CD8-positive, alpha-beta memory T cell (primary cell): ENCODE data around the gene GLE1. TPM values are rescaled to one million over a fixed set of nuclear protein-coding genes. Genes with fewer than 3 reads are reported as not detected.

Experiments
- CTCF ChIA-PET: fragments of 350-600 bp; sonication (Branson Sonifier 250); formaldehyde crosslinking; loops from one replicate; lab custom pipeline; 2021; ENCODE audit warnings: antibody characterized with exemption; lab: Charles Lee
- POLR2A ChIA-PET: fragments of 350-600 bp; sonication (Branson Sonifier 250); formaldehyde crosslinking; loops from one replicate; lab custom pipeline; 2021; ENCODE audit warnings: antibody characterized with exemption; lab: Charles Lee
- DNase-seq, 5 donors: peaks; one replicate each; pipeline versions ENCODE4 v3.0.0 to v3.0.0-alpha.2; 2020 to 2022; ENCODE audit warnings: mixed read lengths in 1 of 5
- H3K27ac ChIP-seq: one replicate; pipeline ENCODE4 v1.7.0; 2013; ENCODE audit warnings: low read depth, mild to moderate bottlenecking, low read length, moderate library complexity
- H3K27me3 ChIP-seq: 2 replicates; pipeline ENCODE4 v1.7.0; 2013; ENCODE audit warnings: low read length, mild to moderate bottlenecking; ENCODE audit not compliant: insufficient read depth, poor library complexity, severe bottlenecking
- H3K36me3 ChIP-seq: 2 replicates; pipeline ENCODE4 v1.7.0; 2013; ENCODE audit warnings: mild to moderate bottlenecking, low read length, moderate library complexity; ENCODE audit not compliant: insufficient read depth
- H3K4me1 ChIP-seq: 2 replicates; pipeline ENCODE4 v1.7.0; 2013; ENCODE audit warnings: mild to moderate bottlenecking, low read length, moderate library complexity; ENCODE audit not compliant: insufficient read depth
- H3K4me3 ChIP-seq: 2 replicates; pipeline ENCODE4 v1.7.0; 2013; ENCODE audit warnings: mild to moderate bottlenecking, low read length
- H3K9me3 ChIP-seq: 2 replicates; pipeline ENCODE4 v1.7.0; 2013; ENCODE audit warnings: mild to moderate bottlenecking, low read length
- H3K27ac Mint-ChIP-seq, 8 donors: one replicate each; pipeline ENCODE4 v1.8.0; 2020 to 2021; ENCODE audit warnings: mixed read lengths in 8 of 8, mild to moderate bottlenecking in 6 of 8, inconsistent platforms in 3 of 8, moderate library complexity in 3 of 8
- H3K27me3 Mint-ChIP-seq, 2 donors: one replicate each; pipeline ENCODE4 v1.8.0; 2020 to 2021; ENCODE audit warnings: mixed read lengths in 2 of 2, mild to moderate bottlenecking in 1 of 2, moderate library complexity in 1 of 2
- H3K36me3 Mint-ChIP-seq, 3 donors: one replicate each; pipeline ENCODE4 v1.8.0; 2020 to 2021; ENCODE audit warnings: mixed read lengths in 3 of 3, inconsistent platforms in 1 of 3, mild to moderate bottlenecking in 1 of 3
- H3K4me1 Mint-ChIP-seq, 3 donors: one replicate each; pipeline ENCODE4 v1.8.0; 2020 to 2021; ENCODE audit warnings: mixed read lengths in 3 of 3, inconsistent platforms in 1 of 3, mild to moderate bottlenecking in 1 of 3
- H3K4me3 Mint-ChIP-seq, 7 donors: one replicate each; pipeline ENCODE4 v1.8.0; 2020 to 2021; ENCODE audit warnings: mixed read lengths in 7 of 7, mild to moderate bottlenecking in 6 of 7, moderate library complexity in 4 of 7, inconsistent platforms in 2 of 7
- H3K9me3 Mint-ChIP-seq, 5 donors: one replicate each; pipeline ENCODE4 v1.8.0; 2020 to 2022; ENCODE audit warnings: mixed read lengths in 5 of 5, mild to moderate bottlenecking in 3 of 5, moderate library complexity in 2 of 5, inconsistent platforms in 1 of 5
- polyA plus RNA-seq: library from polyadenylated mRNA; unstranded; fragments of 300-500 nt; fragmentation: Illumina TruSeq; gene quantifications from one replicate; pipeline ENCODE4 v1.2.3, GENCODE V29; 2021
- total RNA-seq, 2 experiments: library from RNA; stranded (reverse); gene quantifications; one replicate each; pipeline ENCODE4 v1.2.3, GENCODE V29; 2021

The GLE1 gene
- total RNA-seq = 10 to 100 TPM; 48.7 to 51.9 TPM
- polyA plus RNA-seq = 35.1 TPM

- Mint-ChIP-seq H3K27me3 (no peaks in the 10 kb centered on the region), H3K27ac (peak within 1 kb of the TSS; percentile 88 to 99 (median 99)), H3K4me3 (peak within 1 kb of the TSS; percentile 97 to 100 (median 99)), H3K4me1 (peaks cover 30 to 43% (median 38%) of the 10 kb centered on the region in 3 donors), H3K9me3 (no peaks in the 10 kb centered on the region), H3K36me3 (peaks cover 0 to 40% (median 11%) of the 10 kb centered on the region in 3 donors)
- peaks cover 24% of the 10 kb centered on the region for H3K4me1 ChIP-seq
- DNase-seq = peak; percentile 94 to 99 (median 97)
- no peaks in the 10 kb centered on the region for H3K27me3 ChIP-seq
- peaks cover 10% of the 10 kb centered on the region for H3K36me3 ChIP-seq
- POLR2A ChIA-PET = interaction anchor here (0.5 to 1.8 kb wide), 5 partner anchors 45 to 313 kb away, joined by 3 to 12 read pairs (median 4); partner anchors contain the start of genes ENDOG and SPTAN1
- CTCF ChIA-PET = interaction anchor here (1.1 kb wide), 1 partner anchor 8 kb away, joined by 3 read pairs; no protein-coding TSS in a partner anchor
- no peaks in the 10 kb centered on the region for H3K9me3 ChIP-seq
- H3K27ac ChIP-seq = peak within 1 kb of the TSS; percentile 86
- H3K4me3 ChIP-seq = peak within 1 kb of the TSS; percentile 88
These were observed at the start of gene GLE1 for GRCh38 chr9:128504485-128505413. GLE1 (plus strand) TSS chr9:128504719; CDS start chr9:128504806, 87 bp downstream.

DNA sequence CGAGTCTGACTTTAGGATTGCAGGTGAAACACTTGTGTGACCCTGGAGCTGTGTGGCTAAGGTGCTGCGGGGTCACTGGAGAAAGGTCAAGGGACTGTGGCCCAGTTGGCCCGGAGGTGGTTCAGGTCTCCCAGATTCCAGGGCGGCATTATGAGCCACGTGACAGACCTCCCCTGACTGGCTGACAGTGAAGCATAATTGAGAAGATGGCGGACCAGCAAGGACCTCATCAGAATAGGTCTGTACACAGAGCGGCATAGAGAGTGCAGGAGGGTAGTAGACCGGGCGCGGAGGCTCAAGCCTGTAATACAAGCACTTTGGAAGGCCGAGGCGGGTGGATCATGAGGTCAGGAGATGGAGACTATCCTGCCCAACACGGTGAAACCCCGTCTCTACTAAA is 49.5 kb upstream of the GLE1 start:
- Mint-ChIP-seq H3K9me3 (no peaks in the 10 kb centered on the region), H3K27ac (peak overlapping the region in 6 of 8 donors; percentile 33 to 98 (median 55)), H3K4me3 (peak overlapping the region; percentile 29 to 87 (median 66)), H3K36me3 (peaks cover 0 to 8% (median 3%) of the 10 kb centered on the region in 3 donors), H3K27me3 (peaks cover 0 to 3% of the 10 kb centered on the region in 2 donors), H3K4me1 (peaks cover 10 to 29% (median 11%) of the 10 kb centered on the region in 3 donors)
- H3K27me3 ChIP-seq = no peaks in the 10 kb centered on the region
- H3K4me3 ChIP-seq = no peak overlapping the region
- H3K9me3 ChIP-seq = no peaks in the 10 kb centered on the region
- peaks cover 8% of the 10 kb centered on the region for H3K4me1 ChIP-seq
- H3K36me3 ChIP-seq = peaks cover 8% of the 10 kb centered on the region
- no peak overlapping the region for H3K27ac ChIP-seq
- ChIA-PET POLR2A (no interaction called here), CTCF (interaction anchor here (1.7 kb wide), 1 partner anchor 16 kb away, joined by 6 read pairs; no protein-coding TSS in a partner anchor)
- no peak for DNase-seq

DNA sequence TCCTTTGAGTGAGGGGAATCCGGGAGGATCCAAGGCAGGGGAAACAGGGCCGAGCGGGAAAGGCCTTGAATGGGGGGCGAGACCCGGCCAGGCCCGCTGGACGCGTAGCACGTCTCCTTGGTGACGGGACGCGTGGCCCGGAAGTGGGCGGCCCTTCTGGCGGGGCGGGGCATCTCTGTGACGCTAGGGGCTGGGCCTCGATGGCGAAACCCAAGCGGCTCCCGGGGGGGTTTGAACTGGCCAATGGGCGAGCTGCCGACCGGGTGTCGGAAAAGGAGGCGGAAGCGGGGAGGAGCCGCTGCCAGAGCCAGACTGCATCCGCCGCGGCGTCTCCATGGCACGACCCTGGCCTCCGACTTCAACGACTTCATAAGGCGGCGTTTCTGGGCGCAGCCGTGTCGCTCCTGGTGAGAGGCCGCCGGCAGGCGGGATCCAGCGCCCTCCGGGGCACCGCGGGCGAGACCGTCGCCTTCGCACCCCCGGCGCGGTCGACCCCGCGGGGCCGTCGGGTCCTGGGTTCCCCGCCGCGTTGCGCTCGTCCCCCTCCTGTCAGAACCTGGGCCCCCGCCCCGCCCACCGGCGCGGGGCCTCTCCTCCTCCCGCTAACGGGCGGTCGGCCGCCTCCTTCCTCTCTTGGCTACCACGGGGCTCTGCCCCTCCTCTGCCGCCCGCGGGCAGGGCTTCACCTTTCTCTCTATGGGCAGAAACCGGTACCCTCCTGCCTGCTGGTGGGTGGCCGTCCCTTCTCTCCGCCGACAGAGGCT is 48.5 kb upstream of the GLE1 start, which contains the start of gene ODF2:
Gene ODF2 (plus strand): TSS at position 158 of the 764 bp plus-strand sequence. CDS start 86 bp downstream, at position 244.
- DNase-seq = peak; percentile 97 to 99 (median 99)
- peaks cover 0 to 19% (median 7%) of the 10 kb centered on the region in 3 donors for H3K36me3 Mint-ChIP-seq
- Histone ChIP-seq H3K36me3 (peaks cover 15% of the 10 kb centered on the region), H3K4me1 (peaks cover 8% of the 10 kb centered on the region), H3K27me3 (no peaks in the 10 kb centered on the region), H3K27ac (peak within 1 kb of the TSS; percentile 85), H3K9me3 (no peaks in the 10 kb centered on the region), H3K4me3 (peak within 1 kb of the TSS; percentile 87)
- ChIA-PET POLR2A (no interaction called here), CTCF (interaction anchor here (1.7 kb wide), 1 partner anchor 17 kb away, joined by 6 read pairs; no protein-coding TSS in a partner anchor)
- H3K27ac Mint-ChIP-seq = peak within 1 kb of the TSS; percentile 88 to 98 (median 92)
- H3K4me3 Mint-ChIP-seq = peak within 1 kb of the TSS; percentile 84 to 98 (median 88)
- H3K4me1 Mint-ChIP-seq = peaks cover 10 to 29% (median 11%) of the 10 kb centered on the region in 3 donors
- no peaks in the 10 kb centered on the region for H3K9me3 Mint-ChIP-seq
- H3K27me3 Mint-ChIP-seq = peaks cover 0 to 3% of the 10 kb centered on the region in 2 donors

DNA sequence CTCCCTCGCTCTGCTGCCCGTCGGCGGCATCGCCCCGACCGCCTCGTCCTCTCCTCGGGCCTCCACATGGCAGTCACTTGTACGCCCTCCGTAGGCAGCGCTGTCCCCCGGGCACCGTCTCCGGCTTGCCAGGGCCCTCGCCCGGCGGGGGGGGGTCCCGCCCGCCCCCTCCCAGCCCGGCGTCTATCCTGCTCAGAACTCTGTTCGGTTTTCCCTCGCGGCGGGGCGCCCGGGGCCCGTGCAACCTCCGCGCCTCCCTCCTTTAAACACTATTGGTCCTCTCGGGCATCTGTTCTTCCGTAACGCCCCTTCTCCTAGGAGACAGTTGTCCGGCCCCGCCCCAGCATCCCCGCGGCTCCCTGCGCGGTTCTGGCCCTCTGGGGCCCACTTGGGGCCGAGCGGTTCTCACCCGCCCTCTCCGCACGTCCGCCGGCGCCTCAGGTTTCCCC is 47.9 kb upstream of the GLE1 start:
- Mint-ChIP-seq H3K4me3 (peak overlapping the region; percentile 84 to 98 (median 88)), H3K4me1 (peaks cover 10 to 29% (median 11%) of the 10 kb centered on the region in 3 donors), H3K36me3 (peaks cover 0 to 25% (median 7%) of the 10 kb centered on the region in 3 donors), H3K27ac (peak overlapping the region; percentile 82 to 98 (median 92)), H3K9me3 (no peaks in the 10 kb centered on the region), H3K27me3 (peaks cover 0 to 3% of the 10 kb centered on the region in 2 donors)
- DNase-seq = peak; percentile 55 to 76 (median 62)
- no peaks in the 10 kb centered on the region for H3K27me3 ChIP-seq
- peak overlapping the region; percentile 85 for H3K27ac ChIP-seq
- H3K36me3 ChIP-seq = peaks cover 15% of the 10 kb centered on the region
- CTCF ChIA-PET = no interaction called here
- H3K9me3 ChIP-seq = no peaks in the 10 kb centered on the region
- peak overlapping the region; percentile 87 for H3K4me3 ChIP-seq
- H3K4me1 ChIP-seq = peaks cover 8% of the 10 kb centered on the region
- POLR2A ChIA-PET = no interaction called here

DNA sequence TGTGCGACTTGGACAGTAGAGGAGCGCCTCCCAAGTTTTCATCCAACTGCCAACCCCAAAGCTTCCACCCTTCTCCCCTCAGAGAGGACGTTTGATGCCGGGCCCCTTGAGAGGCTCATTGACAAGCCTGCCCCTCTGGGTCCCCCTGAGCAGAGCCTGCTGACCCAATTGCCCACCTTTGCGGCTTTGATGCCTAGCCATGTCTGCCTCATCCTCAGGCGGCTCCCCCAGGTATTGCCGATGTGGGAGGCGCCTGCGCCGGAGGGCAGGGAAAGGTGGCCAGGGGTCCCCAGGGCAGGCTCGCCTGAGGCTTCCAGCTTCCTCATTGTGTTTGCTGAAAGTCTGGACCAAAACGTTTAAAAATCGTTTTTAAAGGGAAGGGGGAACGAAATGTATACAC is 47.3 kb upstream of the GLE1 start:
- CTCF ChIA-PET = interaction anchor here (2.1 kb wide), 1 partner anchor 19 kb away, joined by 8 read pairs; no protein-coding TSS in a partner anchor
- POLR2A ChIA-PET = no interaction called here

DNA sequence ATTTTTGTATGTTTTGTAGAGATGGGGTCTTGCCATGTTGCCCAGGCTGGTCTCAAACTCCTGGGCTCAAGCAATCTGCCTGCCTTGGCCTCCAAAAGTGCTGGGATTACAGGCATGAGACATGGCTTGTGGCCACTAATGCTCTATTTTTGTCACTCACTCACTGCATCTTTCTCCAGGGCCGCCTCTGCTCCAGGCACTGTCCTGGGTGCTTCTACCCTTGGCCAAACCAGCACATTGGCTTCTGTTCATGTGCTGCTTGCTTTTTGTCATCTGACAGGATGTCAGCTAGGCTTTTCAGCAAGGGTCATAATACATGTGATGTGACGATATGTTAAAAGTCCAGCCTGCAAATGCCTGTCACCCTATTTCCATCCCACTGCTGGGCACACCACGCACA is 45.5 kb upstream of the GLE1 start:
- H3K4me1 ChIP-seq = peaks cover 8% of the 10 kb centered on the region
- H3K4me1 Mint-ChIP-seq = peaks cover 10 to 29% (median 11%) of the 10 kb centered on the region in 3 donors
- peak overlapping the region in 4 of 7 donors; percentile 25 to 83 (median 54) for H3K4me3 Mint-ChIP-seq
- H3K9me3 ChIP-seq = no peaks in the 10 kb centered on the region
- H3K4me3 ChIP-seq = no peak overlapping the region
- ChIA-PET CTCF (interaction anchor here (1.2 to 2.1 kb wide), 2 partner anchors 21 to 97 kb away, joined by 3 to 8 read pairs; no protein-coding TSS in a partner anchor), POLR2A (no interaction called here)
- peak overlapping the region in 4 of 8 donors; percentile 27 to 91 (median 42) for H3K27ac Mint-ChIP-seq
- H3K27me3 Mint-ChIP-seq = peaks cover 0 to 3% of the 10 kb centered on the region in 2 donors
- no peak for DNase-seq
- peaks cover 15% of the 10 kb centered on the region for H3K36me3 ChIP-seq
- no peak overlapping the region for H3K27ac ChIP-seq
- H3K27me3 ChIP-seq = no peaks in the 10 kb centered on the region
- H3K9me3 Mint-ChIP-seq = no peaks in the 10 kb centered on the region
- peaks cover 0 to 43% (median 9%) of the 10 kb centered on the region in 3 donors for H3K36me3 Mint-ChIP-seq

More for the DNA sequence above, 47.3 kb upstream of the GLE1 start:
- Mint-ChIP-seq H3K36me3 (peaks cover 0 to 31% (median 7%) of the 10 kb centered on the region in 3 donors), H3K4me1 (peaks cover 10 to 29% (median 11%) of the 10 kb centered on the region in 3 donors), H3K4me3 (peak overlapping the region; percentile 84 to 98 (median 88)), H3K9me3 (no peaks in the 10 kb centered on the region), H3K27me3 (peaks cover 0 to 3% of the 10 kb centered on the region in 2 donors), H3K27ac (peak overlapping the region in 5 of 8 donors; percentile 6 to 98 (median 81))
- no peak overlapping the region for H3K27ac ChIP-seq
- DNase-seq = no peak
- H3K36me3 ChIP-seq = peaks cover 15% of the 10 kb centered on the region
- peaks cover 8% of the 10 kb centered on the region for H3K4me1 ChIP-seq
- H3K9me3 ChIP-seq = no peaks in the 10 kb centered on the region
- peak overlapping the region; percentile 87 for H3K4me3 ChIP-seq
- H3K27me3 ChIP-seq = no peaks in the 10 kb centered on the region

DNA sequence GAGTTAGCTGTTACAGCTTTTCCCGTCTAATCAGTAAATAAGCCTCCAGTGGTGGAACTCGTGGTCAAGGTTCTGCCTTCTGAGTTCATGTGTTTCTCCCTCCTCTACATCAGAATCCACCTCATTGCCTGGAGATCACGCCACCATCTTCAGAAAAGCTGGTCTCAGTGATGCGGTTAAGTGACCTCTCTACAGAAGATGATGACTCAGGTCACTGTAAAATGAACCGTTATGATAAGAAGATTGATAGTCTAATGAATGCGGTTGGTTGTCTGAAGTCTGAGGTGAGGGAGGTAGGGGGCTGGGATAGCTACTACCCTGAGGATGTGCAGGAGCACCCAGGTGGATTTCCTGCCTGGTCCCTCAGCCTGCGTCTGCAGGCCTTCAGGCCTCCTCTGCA is 35.4 kb upstream of the GLE1 start:
- peaks cover 3 to 4% (median 4%) of the 10 kb centered on the region in 3 donors for H3K4me1 Mint-ChIP-seq
- DNase-seq = no peak
- H3K27me3 Mint-ChIP-seq = no peaks in the 10 kb centered on the region
- POLR2A ChIA-PET = no interaction called here
- no peak overlapping the region for H3K27ac Mint-ChIP-seq
- no peak overlapping the region for H3K4me3 Mint-ChIP-seq
- CTCF ChIA-PET = interaction anchor here (1.1 kb wide), 1 partner anchor 31 kb away, joined by 3 read pairs; no protein-coding TSS in a partner anchor
- peaks cover 10 to 55% (median 13%) of the 10 kb centered on the region in 3 donors for H3K36me3 Mint-ChIP-seq
- no peaks in the 10 kb centered on the region for H3K9me3 Mint-ChIP-seq
- Histone ChIP-seq H3K4me3 (no peak overlapping the region), H3K9me3 (no peaks in the 10 kb centered on the region), H3K4me1 (peaks cover 7% of the 10 kb centered on the region), H3K36me3 (peaks cover 6% of the 10 kb centered on the region), H3K27ac (no peak overlapping the region), H3K27me3 (no peaks in the 10 kb centered on the region)
